Heart right ventricle (tissue), 16 donors: ENCODE measurements around the gene CHSY1. TPM values are rescaled to one million over a fixed set of nuclear protein-coding genes. Genes with fewer than 3 reads are reported as not detected.

Experiments used
- ATAC-seq, 8 donors: fragments of 200-7000 bp; cut with Tn5 transposase; one replicate each; pipeline ENCODE4 v1.9.1; 2020; ENCODE audit warnings: mild to moderate bottlenecking in 8 of 8, moderate library complexity in 8 of 8, moderate number of reproducible peaks in 1 of 8
- DNase-seq, 2 donors: peaks; one replicate each; pipeline ENCODE4 v3.0.0-alpha.2; 2020
- H3K27ac ChIP-seq, 10 donors: fragments of 200-600 bp; sonication (generic) in 2 of 10; one replicate each; pipeline versions ENCODE4 v1.5.0 to v1.8.0; 2020 to 2022; ENCODE audit warnings: mild to moderate bottlenecking in 3 of 10
- H3K27me3 ChIP-seq, 7 donors: fragments of 200-600 bp; one replicate each; pipeline ENCODE4 v1.8.0; 2021 to 2022; ENCODE audit warnings: mild to moderate bottlenecking in 2 of 7
- H3K36me3 ChIP-seq, 9 donors: fragments of 200-600 bp; sonication (generic) in 1 of 9; one replicate each; pipeline versions ENCODE4 v1.5.0 to v1.8.0; 2020 to 2022; ENCODE audit warnings: mild to moderate bottlenecking in 2 of 9
- H3K4me1 ChIP-seq, 9 donors: fragments of 200-600 bp; sonication (generic) in 1 of 9; one replicate each; pipeline versions ENCODE4 v1.5.0 to v1.8.0; 2020 to 2022; ENCODE audit warnings: mild to moderate bottlenecking in 4 of 9
- H3K4me3 ChIP-seq, 10 donors: fragments of 200-600 bp; sonication (generic) in 2 of 10; one replicate each; pipeline versions ENCODE4 v1.5.0 to v1.8.0; 2020 to 2022; ENCODE audit warnings: mild to moderate bottlenecking in 7 of 10, moderate library complexity in 2 of 10
- H3K9me3 ChIP-seq, 11 donors: fragments of 200-600 bp in 10 of 11; sonication (generic) in 2 of 11; one replicate each; pipeline versions ENCODE4 v1.5.0 to v1.8.0; 2013 to 2022; ENCODE audit warnings: mild to moderate bottlenecking in 2 of 11, control low read depth in 1 of 11, moderate library complexity in 1 of 11
- WGBS, 2 donors: extraction: QIAGEN DNeasy Blood & Tissue Kit; methylation state at CpG; one replicate each; pipeline ENCODE4 v1.1.7; 2013; ENCODE audit warnings: inconsistent platforms in 1 of 2; 5-methylcytosine and 5-hydroxymethylcytosine counted together
- intact Hi-C, 10 donors: fragments of 100-400 bp; cut with DNase I; formaldehyde crosslinking; loops; one replicate each; pipeline versions ENCODE4 v1.11.1 to v1.14.2; 2022
- polyA plus RNA-seq, 2 donors: library from polyadenylated mRNA; stranded (reverse); fragments of 200-250 nt; gene quantifications; one replicate each; pipeline ENCODE4 v1.2.3, GENCODE V29; 2013
- total RNA-seq, 10 donors: library from RNA; stranded (reverse); fragmentation: NEBNext Ultra II Directional in 3 of 10; extraction: Animal tissue kit (Norgen Biotek cat#: 25700) in 3 of 10; gene quantifications; one replicate each; pipeline versions ENCODE4 v1.2.1 to v1.2.4, GENCODE V29; 2021 to 2023
- TF ChIP-seq, protein P1 (sequence below), 9 donors: fragments of 200-600 bp; sonication (generic) in 2 of 9; IDR thresholded peaks; one replicate each; pipeline versions ENCODE4 v1.5.0 to v1.8.0; 2021 to 2022; ENCODE audit warnings: antibody characterized with exemption in 9 of 9, mild to moderate bottlenecking in 5 of 9, moderate library complexity in 1 of 9
- donor health status: Arrhythmogenic right ventricular cardiomyopathy.
- donor health status: ischemic (EF 13 %, LVEDD 7.1; RV severe dilation, severe dysfunction).
- donor health status: healthy with polysubstance abuse.
- donor health status: DM: no; HTN: yes; CAD: no.
- donor health status: DM: no; HTN: no; CAD: no.
- donor health status: ischemic (EF 25% LVEDD 6.9; RV normal size, moderate dysfunction).
- donor health status: ischemic (EF 25% LVEDD 5.7; RV mildly dilated, moderate dysfunction).
- donor health status: healthy.
- donor health status: DM: yes; HTN: yes; CAD: no.
- donor health status: Ischemic cardiomyopathy.
- donor health status: ischemic (EF 35%, LVEDD 5.7; RV mildly dilated, moderate dysfunction).
- donor health status: nonischemic (EF 11% LVEDD 7.7; RV severe dilation, severe dysfunction).
- donor health status: DM: yes; HTN: yes; CAD: no.
- donor health status: PGD.
- donor health status: ischemic (EF 29% LVEDD 5.4; RV normal size, mild dysfunction).
- donor health status: nonischemic (EF 23%, LVEDD 6.1; RV moderate dilation, normal function).

Gene CHSY1
- total and polyA plus RNA-seq, 12 donors = 6.9 to 35.1 (median 14.6) TPM

DNA sequence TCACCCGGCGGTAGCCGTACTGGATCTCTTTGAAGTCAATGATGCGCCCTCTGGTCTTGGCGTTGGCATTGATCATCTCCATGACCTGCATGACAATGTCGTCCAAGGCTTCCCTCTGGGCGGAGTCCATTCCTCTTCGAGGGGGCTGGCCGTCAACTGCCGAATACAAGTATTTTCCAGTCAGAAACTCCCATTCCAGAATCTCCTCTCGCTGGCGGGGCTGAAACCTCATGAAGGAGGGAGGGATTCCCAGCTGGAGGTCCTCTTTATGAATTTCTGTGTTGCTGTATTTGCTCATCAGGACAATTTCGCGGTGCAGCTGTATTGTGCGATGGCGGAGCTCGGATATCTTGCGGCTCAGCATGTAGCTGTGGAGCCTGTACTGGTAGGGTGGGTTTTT lies 73.4 kb downstream of the CHSY1 start:
- WGBS, 2 donors = 97% methylated on average over 18 of the region's 18 CpGs
- ATAC-seq = no peak
- TF ChIP-seq, protein P1, sequence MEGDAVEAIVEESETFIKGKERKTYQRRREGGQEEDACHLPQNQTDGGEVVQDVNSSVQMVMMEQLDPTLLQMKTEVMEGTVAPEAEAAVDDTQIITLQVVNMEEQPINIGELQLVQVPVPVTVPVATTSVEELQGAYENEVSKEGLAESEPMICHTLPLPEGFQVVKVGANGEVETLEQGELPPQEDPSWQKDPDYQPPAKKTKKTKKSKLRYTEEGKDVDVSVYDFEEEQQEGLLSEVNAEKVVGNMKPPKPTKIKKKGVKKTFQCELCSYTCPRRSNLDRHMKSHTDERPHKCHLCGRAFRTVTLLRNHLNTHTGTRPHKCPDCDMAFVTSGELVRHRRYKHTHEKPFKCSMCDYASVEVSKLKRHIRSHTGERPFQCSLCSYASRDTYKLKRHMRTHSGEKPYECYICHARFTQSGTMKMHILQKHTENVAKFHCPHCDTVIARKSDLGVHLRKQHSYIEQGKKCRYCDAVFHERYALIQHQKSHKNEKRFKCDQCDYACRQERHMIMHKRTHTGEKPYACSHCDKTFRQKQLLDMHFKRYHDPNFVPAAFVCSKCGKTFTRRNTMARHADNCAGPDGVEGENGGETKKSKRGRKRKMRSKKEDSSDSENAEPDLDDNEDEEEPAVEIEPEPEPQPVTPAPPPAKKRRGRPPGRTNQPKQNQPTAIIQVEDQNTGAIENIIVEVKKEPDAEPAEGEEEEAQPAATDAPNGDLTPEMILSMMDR (IDR thresholded peaks at IDR 0.05) = no peak
- peaks cover 2 to 82% (median 34%) of the 10 kb centered on the region in 9 donors for H3K4me1 ChIP-seq
- H3K9me3 ChIP-seq = no peaks in the 10 kb centered on the region
- DNase-seq = no peak
- intact Hi-C loops = no loop called here
- no peaks in the 10 kb centered on the region for H3K27me3 ChIP-seq
- H3K4me3 ChIP-seq = no peak overlapping the region
- H3K27ac ChIP-seq = peak overlapping the region in 1 of 10 donors; percentile 86
- peaks cover 0 to 75% (median 8%) of the 10 kb centered on the region in 9 donors for H3K36me3 ChIP-seq

DNA sequence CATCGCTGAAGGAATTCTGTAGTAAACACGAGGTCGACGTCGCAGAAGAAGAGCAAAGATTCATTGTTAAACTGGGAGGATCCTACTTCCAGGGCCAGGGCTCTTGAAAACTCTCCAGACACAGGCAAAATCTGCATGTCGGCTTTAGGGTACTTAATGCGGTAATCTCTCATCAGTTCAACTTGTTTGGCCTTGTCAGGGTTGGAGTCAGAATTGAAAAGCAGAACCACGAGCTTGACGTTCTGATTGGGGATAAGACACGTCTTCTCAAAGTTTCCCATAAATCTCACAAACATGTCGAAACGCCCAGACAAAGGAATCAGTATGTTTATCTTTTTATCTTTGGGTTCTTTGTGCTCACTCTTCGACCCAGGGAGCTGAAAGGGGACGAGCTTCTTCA lies 74.0 kb downstream of the CHSY1 start:
- intact Hi-C loops = loop anchor here in 1 of 10 donors (2.0 kb wide), 1 partner anchor 65 kb away; no protein-coding TSS in a partner anchor
- DNase-seq (no peak), ATAC-seq (no peak)
- Histone ChIP-seq H3K4me3 (no peak overlapping the region), H3K27me3 (no peaks in the 10 kb centered on the region), H3K27ac (peak overlapping the region in 5 of 10 donors; percentile 52 to 86 (median 69)), H3K4me1 (peaks cover 0 to 78% (median 28%) of the 10 kb centered on the region in 9 donors), H3K36me3 (peaks cover 0 to 71% (median 8%) of the 10 kb centered on the region in 9 donors), H3K9me3 (no peaks in the 10 kb centered on the region)
- 92 to 93% methylated on average over 14 of the region's 14 CpGs for WGBS, 2 donors
- TF ChIP-seq, protein P1 (IDR thresholded peaks at IDR 0.05) = no peak

DNA sequence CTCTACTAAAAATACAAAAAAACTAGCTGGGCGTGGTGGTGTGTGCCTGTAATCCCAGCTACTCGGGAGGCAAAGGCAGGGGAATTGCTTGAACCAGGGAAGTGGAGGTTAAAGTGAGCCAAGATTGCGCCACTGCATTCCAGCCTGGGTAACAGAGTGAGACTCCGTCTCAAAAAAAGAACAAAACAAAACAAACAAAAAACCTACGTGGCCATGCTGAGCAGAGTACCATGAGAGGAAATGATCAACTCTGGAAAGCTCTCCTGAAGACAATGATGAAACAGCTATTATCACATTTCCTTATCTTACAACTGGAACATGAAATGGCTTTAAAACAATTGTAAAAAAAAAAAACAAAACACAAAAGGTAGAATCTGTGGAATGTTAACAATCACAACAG lies 75.2 kb downstream of the CHSY1 start:
- WGBS, 2 donors = 60 to 71% methylated on average over 5 of the region's 5 CpGs
- peak overlapping the region; percentile 30 to 86 (median 63) for H3K27ac ChIP-seq
- H3K9me3 ChIP-seq = no peaks in the 10 kb centered on the region
- no peak for DNase-seq
- peaks cover 0 to 77% (median 21%) of the 10 kb centered on the region in 9 donors for H3K4me1 ChIP-seq
- H3K36me3 ChIP-seq = peaks cover 0 to 64% (median 8%) of the 10 kb centered on the region in 9 donors
- intact Hi-C loops = loop anchor here in 1 of 10 donors (2.0 kb wide), 1 partner anchor 66 kb away; no protein-coding TSS in a partner anchor
- H3K27me3 ChIP-seq = no peaks in the 10 kb centered on the region
- H3K4me3 ChIP-seq = no peak overlapping the region
- ATAC-seq = peak in 7 of 8 donors; percentile 55 to 79 (median 68)
- TF ChIP-seq, protein P1 (IDR thresholded peaks at IDR 0.05) = no peak

DNA sequence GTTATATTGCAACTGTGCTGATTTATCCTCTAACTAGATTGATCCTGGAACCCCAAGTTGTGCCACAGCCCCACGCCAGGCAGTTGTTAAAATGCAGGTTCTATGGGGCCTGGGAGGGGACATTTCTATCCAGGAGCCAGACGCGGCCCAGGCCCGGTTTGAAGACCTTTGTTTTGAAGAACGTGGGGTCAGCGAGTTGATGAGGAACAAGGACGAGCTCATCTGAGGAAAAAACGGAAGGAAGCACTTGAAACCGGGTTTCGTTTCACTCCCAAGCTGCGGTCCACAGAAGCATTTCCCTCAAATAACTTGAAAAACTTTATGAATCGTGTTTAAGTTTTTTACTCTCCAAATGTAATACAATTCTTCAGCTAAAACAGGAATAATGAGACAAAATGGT lies 76.4 kb downstream of the CHSY1 start:
- peak overlapping the region in 7 of 10 donors; percentile 47 to 86 (median 59) for H3K27ac ChIP-seq
- TF ChIP-seq, protein P1 (IDR thresholded peaks at IDR 0.05) = no peak
- 55 to 69% methylated on average over 12 of the region's 12 CpGs for WGBS, 2 donors
- H3K9me3 ChIP-seq = no peaks in the 10 kb centered on the region
- H3K27me3 ChIP-seq = no peaks in the 10 kb centered on the region
- ATAC-seq = peak in 3 of 8 donors; percentile 18 to 30 (median 23)
- H3K4me3 ChIP-seq = no peak overlapping the region
- DNase-seq = no peak
- peaks cover 0 to 78% (median 23%) of the 10 kb centered on the region in 9 donors for H3K4me1 ChIP-seq
- intact Hi-C loops = no loop called here
- peaks cover 0 to 52% (median 8%) of the 10 kb centered on the region in 9 donors for H3K36me3 ChIP-seq
